HG02610 (cell line): ENCODE measurements around the gene NFIL3.

Experiments used
- ATAC-seq: cut with Tn5 transposase; IDR thresholded peaks from one replicate; pipeline ENCODE4 v1.9.1; 2021; ENCODE audit warnings: mild to moderate bottlenecking, moderate library complexity; ENCODE audit not compliant: unreplicated experiment

NFIL3 gene

GRCh38 chr9:91361291-91362050 lies 62.2 kb downstream of the NFIL3 start, which contains the start of gene AUH:
TSS of gene AUH (minus strand) at chr9:91361918. CDS start at chr9:91361889, 29 bp downstream.
- ATAC-seq, result peak; percentile 77

DNA sequence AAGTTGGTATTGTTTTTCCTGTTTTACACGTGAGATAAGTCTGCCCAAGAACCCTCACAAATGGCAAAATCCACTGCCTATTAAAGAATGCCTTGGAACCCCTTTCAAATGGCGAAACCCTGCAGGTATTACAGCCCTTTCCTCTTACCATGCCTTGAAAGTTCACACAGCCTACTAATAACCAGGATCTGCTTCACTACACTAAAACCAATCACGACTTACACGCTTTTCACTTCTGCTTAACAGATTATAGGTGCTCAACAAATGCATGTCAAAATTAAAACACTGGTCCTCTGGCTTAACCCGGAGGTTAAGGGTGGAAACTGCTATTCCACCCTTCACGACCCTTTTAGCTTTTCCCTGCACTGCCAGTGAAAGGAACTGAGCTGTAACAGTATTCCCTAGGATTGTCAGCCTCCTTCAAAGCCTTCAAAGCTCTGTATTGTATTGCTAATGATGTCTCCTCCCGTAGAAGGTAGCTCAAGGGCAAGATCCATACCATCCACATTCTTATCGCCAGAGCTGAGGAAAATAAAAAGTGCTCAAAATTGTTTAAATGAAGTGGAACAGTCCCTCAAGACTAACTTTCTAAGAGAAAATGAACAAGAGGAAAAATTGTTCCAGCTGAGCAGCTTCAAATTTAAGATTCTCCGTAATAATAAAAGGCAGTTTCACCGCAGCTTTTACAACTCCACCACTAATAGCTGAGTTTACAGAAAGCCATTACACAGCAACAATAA lies 62.9 kb downstream of the NFIL3 start:
- no peak for ATAC-seq

DNA sequence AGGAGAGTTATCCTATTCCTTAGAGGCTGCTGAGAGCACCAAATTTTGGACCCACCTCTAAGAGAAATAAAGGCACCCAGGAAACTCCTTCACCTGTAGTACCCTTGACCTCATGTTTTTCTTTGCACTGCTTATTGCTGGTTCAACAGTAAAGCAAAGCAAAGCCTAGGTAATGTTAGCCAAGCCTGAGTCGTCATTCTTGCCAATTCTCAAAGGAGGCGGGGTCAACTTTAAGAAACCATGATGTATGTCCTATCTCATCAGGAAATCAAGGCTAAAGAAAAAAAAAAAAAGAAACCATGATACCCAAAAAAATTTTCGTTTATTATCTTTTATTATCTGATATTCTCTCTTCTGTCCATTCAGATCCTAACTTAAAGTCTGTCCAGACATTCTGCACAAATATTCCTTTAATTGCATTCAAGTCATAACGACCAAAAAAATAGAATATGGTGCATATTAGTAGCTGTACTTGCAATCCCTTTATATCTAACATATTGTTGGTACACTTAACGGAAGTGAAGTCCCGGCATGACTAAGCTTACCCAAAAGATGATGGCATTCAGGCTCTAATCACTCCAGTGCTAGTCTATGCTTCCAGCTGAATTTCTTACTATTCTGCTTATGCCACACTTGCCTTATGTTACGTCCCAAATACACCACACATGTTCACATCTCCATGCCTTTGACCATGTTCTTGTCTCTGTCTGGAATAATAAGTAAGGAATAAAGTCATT lies 63.7 kb downstream of the NFIL3 start:
- ATAC-seq, result no peak

DNA sequence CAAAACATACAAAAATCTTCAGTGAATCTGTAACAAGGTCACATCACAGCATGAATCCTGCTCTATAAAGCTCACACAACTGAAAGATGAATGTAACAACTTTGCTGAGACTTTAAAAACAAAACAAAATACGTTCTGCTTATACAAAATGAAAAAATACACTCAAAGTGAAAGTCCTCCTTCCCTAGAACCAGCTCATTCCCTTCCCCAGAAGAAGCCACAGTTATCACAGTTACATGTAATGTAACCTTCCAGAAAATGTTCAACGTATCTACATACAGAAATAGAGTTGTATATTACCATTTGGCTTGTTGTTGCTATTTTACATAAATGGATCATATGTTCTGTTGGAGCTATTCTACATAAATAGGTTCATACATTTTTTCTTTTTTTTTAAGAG lies 64.5 kb downstream of the NFIL3 start:
- peak; percentile 53 for ATAC-seq
